Endothelial cell (in vitro differentiated cells): ENCODE measurements around the gene ASB7. TPM values are rescaled to one million over a fixed set of nuclear protein-coding genes. Genes with fewer than 3 reads are reported as not detected.

ENCODE experiments used
- DNase-seq: peaks from one replicate; pipeline ENCODE4 v3.0.0; 2021; ENCODE audit warnings: low spot score
- H3K27ac Mint-ChIP-seq: one replicate; pipeline ENCODE4 v1.8.0; 2021; ENCODE audit warnings: mixed read lengths, inconsistent platforms; ENCODE audit not compliant: unreplicated experiment
- H3K27me3 Mint-ChIP-seq: one replicate; pipeline ENCODE4 v1.8.0; 2021; ENCODE audit warnings: mild to moderate bottlenecking, moderate library complexity, mixed read lengths, inconsistent platforms; ENCODE audit not compliant: unreplicated experiment
- H3K36me3 Mint-ChIP-seq: one replicate; pipeline ENCODE4 v1.8.0; 2021; ENCODE audit warnings: mild to moderate bottlenecking, low read depth, mixed read lengths, inconsistent platforms; ENCODE audit not compliant: unreplicated experiment
- H3K4me1 Mint-ChIP-seq: one replicate; pipeline ENCODE4 v1.8.0; 2021; ENCODE audit warnings: mild to moderate bottlenecking, mixed read lengths, inconsistent platforms; ENCODE audit not compliant: unreplicated experiment
- H3K4me3 Mint-ChIP-seq: one replicate; pipeline ENCODE4 v1.8.0; 2021; ENCODE audit warnings: mild to moderate bottlenecking, mixed read lengths, inconsistent platforms; ENCODE audit not compliant: unreplicated experiment
- H3K9me3 Mint-ChIP-seq: one replicate; pipeline ENCODE4 v1.8.0; 2021; ENCODE audit warnings: mixed read lengths, inconsistent platforms; ENCODE audit not compliant: unreplicated experiment
- CTCF ChIP-seq: fragments of 200-600 bp; sonication (generic); IDR thresholded peaks from one replicate; pipeline ENCODE4 v1.5.0; 2021; ENCODE audit warnings: antibody characterized with exemption; ENCODE audit not compliant: unreplicated experiment
- total RNA-seq: library from RNA; stranded (reverse); fragmentation: NEBNext Ultra II Directional; extraction: Animal tissue kit (Norgen Biotek cat#: 25700); gene quantifications from one replicate; pipeline ENCODE4 v1.2.1, GENCODE V29; 2021; ENCODE audit not compliant: unreplicated experiment

Gene ASB7
- total RNA-seq, 1 donor from 2014 or later, result 16.2 TPM

- peaks cover 13% of the 10 kb centered on the region for H3K4me1 Mint-ChIP-seq
- no peaks in the 10 kb centered on the region for H3K9me3 Mint-ChIP-seq
- H3K27me3 Mint-ChIP-seq, result no peaks in the 10 kb centered on the region
- no peak for TF ChIP-seq CTCF
- DNase-seq, result peak; percentile 36
- H3K4me3 Mint-ChIP-seq, result no peak overlapping the region
- H3K27ac Mint-ChIP-seq, result no peak overlapping the region
- no peaks in the 10 kb centered on the region for H3K36me3 Mint-ChIP-seq
These were observed 60.9 kb downstream of the ASB7 start for GRCh38 chr15:100663086-100663914.

- DNase-seq, result no peak
- Mint-ChIP-seq H3K4me3 (no peak overlapping the region), H3K27me3 (no peaks in the 10 kb centered on the region), H3K27ac (no peak overlapping the region), H3K9me3 (no peaks in the 10 kb centered on the region), H3K36me3 (no peaks in the 10 kb centered on the region), H3K4me1 (peaks cover 13% of the 10 kb centered on the region)
- TF ChIP-seq CTCF, result no peak
These were observed 61.5 kb downstream of the ASB7 start for GRCh38 chr15:100663915-100664281.

- Mint-ChIP-seq H3K27ac (no peak overlapping the region), H3K4me3 (no peak overlapping the region), H3K36me3 (no peaks in the 10 kb centered on the region), H3K27me3 (no peaks in the 10 kb centered on the region), H3K9me3 (no peaks in the 10 kb centered on the region), H3K4me1 (peaks cover 13% of the 10 kb centered on the region)
- no peak for DNase-seq
- TF ChIP-seq CTCF, result no peak
These were observed 63.2 kb downstream of the ASB7 start for GRCh38 chr15:100665570-100665969.

GRCh38 chr15:100667405-100668347 lies 65.3 kb downstream of the ASB7 start:
- Mint-ChIP-seq H3K9me3 (no peaks in the 10 kb centered on the region), H3K27me3 (peaks cover 3% of the 10 kb centered on the region), H3K4me1 (peaks cover 18% of the 10 kb centered on the region), H3K4me3 (no peak overlapping the region), H3K27ac (no peak overlapping the region), H3K36me3 (no peaks in the 10 kb centered on the region)
- TF ChIP-seq CTCF, result no peak
- no peak for DNase-seq
